ENCODE results near the gene RHOV.

DNA sequence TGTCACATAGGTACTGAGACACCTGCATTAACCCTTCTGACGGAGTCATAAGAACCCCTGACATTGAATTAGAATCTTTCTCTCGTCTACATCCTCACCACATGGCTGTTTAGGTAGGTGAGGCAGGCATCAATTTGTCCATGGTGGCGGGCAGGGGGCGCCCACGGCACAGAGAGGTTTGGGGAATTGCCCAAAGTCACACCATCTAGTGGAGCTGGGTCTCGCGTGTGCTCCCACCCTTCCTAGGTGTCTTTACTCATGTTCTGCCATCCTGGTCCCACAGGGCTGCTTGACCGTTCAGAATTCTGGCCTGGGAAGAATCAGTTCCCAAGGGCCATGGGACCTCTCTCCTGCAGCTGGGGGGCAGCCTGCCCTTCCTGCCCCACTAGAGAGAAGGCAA is 40.5 kb upstream of the RHOV start:
- TF ChIP-seq, protein P1, sequence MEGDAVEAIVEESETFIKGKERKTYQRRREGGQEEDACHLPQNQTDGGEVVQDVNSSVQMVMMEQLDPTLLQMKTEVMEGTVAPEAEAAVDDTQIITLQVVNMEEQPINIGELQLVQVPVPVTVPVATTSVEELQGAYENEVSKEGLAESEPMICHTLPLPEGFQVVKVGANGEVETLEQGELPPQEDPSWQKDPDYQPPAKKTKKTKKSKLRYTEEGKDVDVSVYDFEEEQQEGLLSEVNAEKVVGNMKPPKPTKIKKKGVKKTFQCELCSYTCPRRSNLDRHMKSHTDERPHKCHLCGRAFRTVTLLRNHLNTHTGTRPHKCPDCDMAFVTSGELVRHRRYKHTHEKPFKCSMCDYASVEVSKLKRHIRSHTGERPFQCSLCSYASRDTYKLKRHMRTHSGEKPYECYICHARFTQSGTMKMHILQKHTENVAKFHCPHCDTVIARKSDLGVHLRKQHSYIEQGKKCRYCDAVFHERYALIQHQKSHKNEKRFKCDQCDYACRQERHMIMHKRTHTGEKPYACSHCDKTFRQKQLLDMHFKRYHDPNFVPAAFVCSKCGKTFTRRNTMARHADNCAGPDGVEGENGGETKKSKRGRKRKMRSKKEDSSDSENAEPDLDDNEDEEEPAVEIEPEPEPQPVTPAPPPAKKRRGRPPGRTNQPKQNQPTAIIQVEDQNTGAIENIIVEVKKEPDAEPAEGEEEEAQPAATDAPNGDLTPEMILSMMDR (conservative IDR thresholded peaks at IDR 0.05; ENCODE audit: low read length) = peak; percentile 77
- no peak for TF ChIP-seq EZH2phosphoT487 (IDR thresholded peaks at IDR 0.05; ENCODE audit: borderline replicate concordance, low read depth, low read length)
